ENCODE data around the gene HOXB7. TPM values are rescaled to one million over a fixed set of nuclear protein-coding genes. Genes with fewer than 3 reads are reported as not detected.
A peak's percentile ranks its signal among the peaks of the same experiment; 100 is the strongest.

Gene HOXB7
- total RNA-seq, 2 donors from 2014 or later, result 0.82 TPM; not detected in 1

GRCh38 chr17:48578616-48579470 is 32.0 kb downstream of the HOXB7 start:
- no peaks in the 10 kb centered on the region for H3K9me3 ChIP-seq (ENCODE audit: control insufficient read depth, low read length, poor library complexity, severe bottlenecking)
- H3K36me3 Mint-ChIP-seq (ENCODE audit: low read depth), result peaks cover 2% of the 10 kb centered on the region
- peaks cover 50% of the 10 kb centered on the region for H3K27me3 Mint-ChIP-seq
- peak overlapping the region; percentile 95 for H3K4me3 Mint-ChIP-seq
- DNase-seq, result no peak
- H3K4me1 Mint-ChIP-seq, result peaks cover 41% of the 10 kb centered on the region
- peak; percentile 63 for ATAC-seq
- peak overlapping the region; percentile 67 for H3K27ac Mint-ChIP-seq

- peak within 1 kb of the TSS; percentile 67 for H3K27ac Mint-ChIP-seq
- H3K4me1 Mint-ChIP-seq, result peaks cover 46% of the 10 kb centered on the region
- no peaks in the 10 kb centered on the region for H3K9me3 ChIP-seq (ENCODE audit: control insufficient read depth, low read length, poor library complexity, severe bottlenecking)
- H3K36me3 Mint-ChIP-seq (ENCODE audit: low read depth), result peaks cover 2% of the 10 kb centered on the region
- ATAC-seq (peak; percentile 86), DNase-seq (peak in 2 of 3 donors; percentile 56 to 60)
- peak within 1 kb of the TSS; percentile 95 for H3K4me3 Mint-ChIP-seq
- peaks cover 43% of the 10 kb centered on the region for H3K27me3 Mint-ChIP-seq
These were observed 32.7 kb downstream of the HOXB7 start, which contains the start of gene HOXB4 for GRCh38 chr17:48577946-48578615. HOXB4 (minus strand) TSS chr17:48578350; CDS start chr17:48578319, 31 bp downstream.

GRCh38 chr17:48577330-48577945 is 33.4 kb downstream of the HOXB7 start:
- H3K27me3 Mint-ChIP-seq, result peaks cover 36% of the 10 kb centered on the region
- ATAC-seq (peak; percentile 14), DNase-seq (no peak)

GRCh38 chr17:48576479-48577309 is 34.1 kb downstream of the HOXB7 start:
- H3K27me3 Mint-ChIP-seq, result peaks cover 35% of the 10 kb centered on the region
- ATAC-seq (no peak), DNase-seq (no peak)
- H3K4me1 Mint-ChIP-seq, result peaks cover 41% of the 10 kb centered on the region
- peak overlapping the region; percentile 81 for H3K4me3 Mint-ChIP-seq
- no peaks in the 10 kb centered on the region for H3K9me3 ChIP-seq (ENCODE audit: control insufficient read depth, low read length, poor library complexity, severe bottlenecking)
- peaks cover 4% of the 10 kb centered on the region for H3K36me3 Mint-ChIP-seq (ENCODE audit: low read depth)
- H3K27ac Mint-ChIP-seq, result no peak overlapping the region

More at GRCh38 chr17:48577330-48577945, 33.4 kb downstream of the HOXB7 start:
- H3K4me1 Mint-ChIP-seq, result peaks cover 43% of the 10 kb centered on the region
- no peak overlapping the region for H3K27ac Mint-ChIP-seq
- H3K36me3 Mint-ChIP-seq (ENCODE audit: low read depth), result peaks cover 2% of the 10 kb centered on the region
- peak overlapping the region; percentile 81 for H3K4me3 Mint-ChIP-seq
- H3K9me3 ChIP-seq (ENCODE audit: control insufficient read depth, low read length, poor library complexity, severe bottlenecking), result no peaks in the 10 kb centered on the region

- peaks cover 36% of the 10 kb centered on the region for H3K4me1 Mint-ChIP-seq
- peaks cover 5% of the 10 kb centered on the region for H3K36me3 Mint-ChIP-seq (ENCODE audit: low read depth)
- no peaks in the 10 kb centered on the region for H3K9me3 ChIP-seq (ENCODE audit: control insufficient read depth, low read length, poor library complexity, severe bottlenecking)
- DNase-seq, result no peak
- H3K4me3 Mint-ChIP-seq, result no peak overlapping the region
- no peak for ATAC-seq
- H3K27ac Mint-ChIP-seq, result no peak overlapping the region
- peaks cover 28% of the 10 kb centered on the region for H3K27me3 Mint-ChIP-seq
These were observed 34.9 kb downstream of the HOXB7 start for GRCh38 chr17:48575673-48576478.

GRCh38 chr17:48575066-48575582 is 35.7 kb downstream of the HOXB7 start:
- peaks cover 30% of the 10 kb centered on the region for H3K4me1 Mint-ChIP-seq
- H3K27ac Mint-ChIP-seq, result no peak overlapping the region
- peaks cover 21% of the 10 kb centered on the region for H3K27me3 Mint-ChIP-seq
- no peak overlapping the region for H3K4me3 Mint-ChIP-seq
- H3K36me3 Mint-ChIP-seq (ENCODE audit: low read depth), result peaks cover 5% of the 10 kb centered on the region
- H3K9me3 ChIP-seq (ENCODE audit: control insufficient read depth, low read length, poor library complexity, severe bottlenecking), result no peaks in the 10 kb centered on the region
- ATAC-seq (no peak), DNase-seq (no peak)

GRCh38 chr17:48574505-48575065 is 36.2 kb downstream of the HOXB7 start:
- H3K27ac Mint-ChIP-seq, result no peak overlapping the region
- peaks cover 5% of the 10 kb centered on the region for H3K36me3 Mint-ChIP-seq (ENCODE audit: low read depth)
- ATAC-seq, result no peak
- no peak for DNase-seq
- no peaks in the 10 kb centered on the region for H3K9me3 ChIP-seq (ENCODE audit: control insufficient read depth, low read length, poor library complexity, severe bottlenecking)
- peaks cover 15% of the 10 kb centered on the region for H3K27me3 Mint-ChIP-seq
- H3K4me1 Mint-ChIP-seq, result peaks cover 27% of the 10 kb centered on the region
- H3K4me3 Mint-ChIP-seq, result no peak overlapping the region

- H3K36me3 Mint-ChIP-seq (ENCODE audit: low read depth), result peaks cover 3% of the 10 kb centered on the region
- H3K4me1 Mint-ChIP-seq, result peaks cover 17% of the 10 kb centered on the region
These were observed 38.9 kb downstream of the HOXB7 start for GRCh38 chr17:48571826-48572417.

GRCh38 chr17:48571024-48571818 is 39.6 kb downstream of the HOXB7 start:
- H3K4me3 Mint-ChIP-seq, result no peak overlapping the region
- no peak for ATAC-seq
- peaks cover 6% of the 10 kb centered on the region for H3K27me3 Mint-ChIP-seq
- no peak for DNase-seq
- no peak overlapping the region for H3K27ac Mint-ChIP-seq
- H3K9me3 ChIP-seq (ENCODE audit: control insufficient read depth, low read length, poor library complexity, severe bottlenecking), result no peaks in the 10 kb centered on the region
- H3K36me3 Mint-ChIP-seq (ENCODE audit: low read depth), result peaks cover 3% of the 10 kb centered on the region
- H3K4me1 Mint-ChIP-seq, result peaks cover 13% of the 10 kb centered on the region

More at GRCh38 chr17:48571826-48572417, 38.9 kb downstream of the HOXB7 start:
- DNase-seq (no peak), ATAC-seq (no peak)
- Mint-ChIP-seq H3K27me3 (peaks cover 6% of the 10 kb centered on the region), H3K4me3 (no peak overlapping the region), H3K27ac (no peak overlapping the region)
- no peaks in the 10 kb centered on the region for H3K9me3 ChIP-seq (ENCODE audit: control insufficient read depth, low read length, poor library complexity, severe bottlenecking)

GRCh38 chr17:48570325-48571023 is 40.3 kb downstream of the HOXB7 start:
- no peak for ATAC-seq
- Mint-ChIP-seq H3K27ac (no peak overlapping the region), H3K36me3 (ENCODE audit: low read depth) (peaks cover 3% of the 10 kb centered on the region), H3K4me1 (peaks cover 10% of the 10 kb centered on the region), H3K4me3 (no peak overlapping the region), H3K27me3 (peaks cover 6% of the 10 kb centered on the region)
- DNase-seq, result no peak
- H3K9me3 ChIP-seq (ENCODE audit: control insufficient read depth, low read length, poor library complexity, severe bottlenecking), result no peaks in the 10 kb centered on the region
